ENCODE measurements around the gene ZEB2. TPM values are rescaled to one million over a fixed set of nuclear protein-coding genes. Genes with fewer than 3 reads are reported as not detected.

Gene ZEB2
- total RNA-seq, 1 experiment from 2014 or later = 28.2 TPM

DNA sequence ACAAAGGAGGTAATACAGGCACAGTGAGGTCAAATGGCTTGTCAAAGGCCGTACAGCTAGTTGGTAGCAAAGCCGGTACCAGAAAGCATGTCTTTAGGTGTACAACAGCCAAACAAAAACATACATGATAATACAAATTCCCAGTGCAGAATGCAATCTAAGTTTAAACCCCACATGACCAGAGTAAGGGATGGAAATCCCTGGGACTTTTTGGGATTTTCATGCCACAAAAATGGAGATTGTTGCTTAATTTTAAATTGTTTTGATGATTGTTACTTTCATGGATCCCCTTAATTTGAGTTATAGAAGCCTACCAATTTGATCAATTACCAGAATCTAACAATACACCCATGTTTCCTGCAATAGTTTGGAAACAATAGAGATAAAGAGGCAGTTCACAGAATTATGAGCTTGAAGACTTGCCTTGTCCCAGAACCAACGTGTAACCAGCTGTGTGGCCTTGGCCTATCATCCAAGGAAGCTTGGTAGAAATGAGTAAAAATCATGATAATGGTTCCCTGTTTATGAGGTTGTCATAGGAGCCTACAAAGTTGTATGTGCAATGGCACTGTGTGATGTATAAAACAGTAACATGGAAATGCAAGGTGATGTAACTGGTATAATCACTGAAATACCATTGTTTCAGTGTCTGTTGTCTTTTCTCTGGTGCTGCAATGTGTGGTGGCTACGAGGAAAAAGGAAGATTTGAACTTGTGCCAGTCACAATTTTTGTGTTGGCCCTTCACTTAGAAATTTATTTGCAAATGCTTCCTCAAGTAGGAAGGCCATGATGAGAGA, 85.3 kb downstream of the ZEB2 start:
- DNase-seq (ENCODE audit: unreplicated experiment) = no peak
- POLR2A ChIA-PET = interaction anchor here (1.2 kb wide), 1 partner anchor 10 kb away, joined by 3 read pairs; no protein-coding TSS in a partner anchor
- H3K9me3 Mint-ChIP-seq (ENCODE audit: unreplicated experiment) = no peaks in the 10 kb centered on the region
- peaks cover 13% of the 10 kb centered on the region for H3K4me1 Mint-ChIP-seq (ENCODE audit: insufficient read depth, unreplicated experiment)
- TF ChIP-seq, protein P1, sequence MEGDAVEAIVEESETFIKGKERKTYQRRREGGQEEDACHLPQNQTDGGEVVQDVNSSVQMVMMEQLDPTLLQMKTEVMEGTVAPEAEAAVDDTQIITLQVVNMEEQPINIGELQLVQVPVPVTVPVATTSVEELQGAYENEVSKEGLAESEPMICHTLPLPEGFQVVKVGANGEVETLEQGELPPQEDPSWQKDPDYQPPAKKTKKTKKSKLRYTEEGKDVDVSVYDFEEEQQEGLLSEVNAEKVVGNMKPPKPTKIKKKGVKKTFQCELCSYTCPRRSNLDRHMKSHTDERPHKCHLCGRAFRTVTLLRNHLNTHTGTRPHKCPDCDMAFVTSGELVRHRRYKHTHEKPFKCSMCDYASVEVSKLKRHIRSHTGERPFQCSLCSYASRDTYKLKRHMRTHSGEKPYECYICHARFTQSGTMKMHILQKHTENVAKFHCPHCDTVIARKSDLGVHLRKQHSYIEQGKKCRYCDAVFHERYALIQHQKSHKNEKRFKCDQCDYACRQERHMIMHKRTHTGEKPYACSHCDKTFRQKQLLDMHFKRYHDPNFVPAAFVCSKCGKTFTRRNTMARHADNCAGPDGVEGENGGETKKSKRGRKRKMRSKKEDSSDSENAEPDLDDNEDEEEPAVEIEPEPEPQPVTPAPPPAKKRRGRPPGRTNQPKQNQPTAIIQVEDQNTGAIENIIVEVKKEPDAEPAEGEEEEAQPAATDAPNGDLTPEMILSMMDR (IDR thresholded peaks at IDR 0.05; ENCODE audit: unreplicated experiment) = no peak
- CTCF ChIA-PET = interaction anchor here (0.7 kb wide), 2 partner anchors 186 to 1053 kb away, joined by 3 read pairs; no protein-coding TSS in a partner anchor
- H3K27me3 Mint-ChIP-seq (ENCODE audit: insufficient read depth, unreplicated experiment) = no peaks in the 10 kb centered on the region
- no peak overlapping the region for H3K27ac Mint-ChIP-seq (ENCODE audit: low read depth, unreplicated experiment)
- intact Hi-C loops (cut with micrococcal nuclease) = no loop called here
- no TSS peak for BruUV-seq (replicated peaks)
- no peaks in the 10 kb centered on the region for H3K36me3 Mint-ChIP-seq (ENCODE audit: insufficient read depth, unreplicated experiment)
- H3K4me3 Mint-ChIP-seq (ENCODE audit: unreplicated experiment) = no peak overlapping the region

DNA sequence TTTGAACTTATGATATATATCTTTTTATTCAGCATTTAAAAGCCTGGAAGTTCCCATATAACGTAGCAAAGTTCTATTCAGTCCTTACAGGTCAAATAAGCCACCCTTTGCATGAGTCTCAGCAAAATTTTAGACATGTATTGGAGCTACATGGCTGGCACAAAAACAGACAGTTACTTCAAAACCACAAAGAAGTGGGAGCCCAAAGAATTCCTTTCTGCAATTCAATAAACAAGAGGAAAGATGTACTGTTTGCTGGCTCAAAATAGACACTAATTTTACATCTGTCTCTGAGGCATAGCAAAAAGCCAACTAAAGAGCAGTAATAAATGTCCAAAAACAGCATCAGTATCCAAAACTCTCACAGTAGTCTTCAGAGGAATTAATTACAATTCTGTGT, 87.0 kb downstream of the ZEB2 start:
- ChIA-PET POLR2A (interaction anchor here (0.8 to 1.0 kb wide), 2 partner anchors 81 to 85 kb away, joined by 3 to 5 read pairs; no protein-coding TSS in a partner anchor), CTCF (no interaction called here)
- Mint-ChIP-seq H3K4me3 (ENCODE audit: unreplicated experiment) (no peak overlapping the region), H3K9me3 (ENCODE audit: unreplicated experiment) (no peaks in the 10 kb centered on the region), H3K27me3 (ENCODE audit: insufficient read depth, unreplicated experiment) (no peaks in the 10 kb centered on the region), H3K27ac (ENCODE audit: low read depth, unreplicated experiment) (no peak overlapping the region), H3K4me1 (ENCODE audit: insufficient read depth, unreplicated experiment) (peaks cover 4% of the 10 kb centered on the region), H3K36me3 (ENCODE audit: insufficient read depth, unreplicated experiment) (peaks cover 7% of the 10 kb centered on the region)
- TF ChIP-seq, protein P1 (IDR thresholded peaks at IDR 0.05; ENCODE audit: unreplicated experiment) = no peak
- intact Hi-C loops (cut with micrococcal nuclease) = no loop called here
- no TSS peak for BruUV-seq (replicated peaks)
- no peak for DNase-seq (ENCODE audit: unreplicated experiment)

DNA sequence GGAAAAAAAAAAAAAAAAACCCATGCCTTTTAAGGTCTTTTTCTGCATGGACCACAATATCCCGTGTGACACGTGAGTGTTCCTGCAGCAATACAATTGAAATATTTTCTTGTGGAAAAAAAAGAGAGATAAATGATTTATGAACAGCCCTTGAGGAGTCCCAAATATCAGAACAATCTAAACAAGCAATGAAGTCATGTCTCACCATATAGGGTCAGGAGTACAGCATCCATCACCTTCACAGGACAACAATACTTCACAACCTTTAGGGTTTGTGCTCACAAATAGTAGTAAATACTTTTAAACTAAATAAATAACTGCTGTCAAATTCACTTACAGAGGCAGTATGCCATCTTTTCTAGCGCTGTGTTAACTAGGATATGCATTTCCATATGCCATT, 87.9 kb downstream of the ZEB2 start:
- Mint-ChIP-seq H3K9me3 (ENCODE audit: unreplicated experiment) (no peaks in the 10 kb centered on the region), H3K27me3 (ENCODE audit: insufficient read depth, unreplicated experiment) (no peaks in the 10 kb centered on the region), H3K4me3 (ENCODE audit: unreplicated experiment) (no peak overlapping the region), H3K36me3 (ENCODE audit: insufficient read depth, unreplicated experiment) (peaks cover 7% of the 10 kb centered on the region), H3K4me1 (ENCODE audit: insufficient read depth, unreplicated experiment) (peaks cover 5% of the 10 kb centered on the region), H3K27ac (ENCODE audit: low read depth, unreplicated experiment) (no peak overlapping the region)
- no TSS peak for BruUV-seq (replicated peaks)
- TF ChIP-seq, protein P1 (IDR thresholded peaks at IDR 0.05; ENCODE audit: unreplicated experiment) = no peak
- DNase-seq (ENCODE audit: unreplicated experiment) = no peak
- ChIA-PET POLR2A (no interaction called here), CTCF (no interaction called here)
- intact Hi-C loops (cut with micrococcal nuclease) = no loop called here

GRCh38 chr2:144431392-144431783, 88.5 kb downstream of the ZEB2 start:
- no TSS peak for BruUV-seq (replicated peaks)
- H3K36me3 Mint-ChIP-seq (ENCODE audit: insufficient read depth, unreplicated experiment) = peaks cover 7% of the 10 kb centered on the region
- no peak overlapping the region for H3K27ac Mint-ChIP-seq (ENCODE audit: low read depth, unreplicated experiment)
- CTCF ChIA-PET = interaction anchor here (0.6 kb wide), 2 partner anchors 85 to 536 kb away, joined by 4 read pairs; no protein-coding TSS in a partner anchor
- intact Hi-C loops (cut with micrococcal nuclease) = no loop called here
- no peaks in the 10 kb centered on the region for H3K9me3 Mint-ChIP-seq (ENCODE audit: unreplicated experiment)
- no peaks in the 10 kb centered on the region for H3K27me3 Mint-ChIP-seq (ENCODE audit: insufficient read depth, unreplicated experiment)
- H3K4me3 Mint-ChIP-seq (ENCODE audit: unreplicated experiment) = no peak overlapping the region
- peaks cover 11% of the 10 kb centered on the region for H3K4me1 Mint-ChIP-seq (ENCODE audit: insufficient read depth, unreplicated experiment)
- TF ChIP-seq, protein P1 (IDR thresholded peaks at IDR 0.05; ENCODE audit: unreplicated experiment) = no peak
- POLR2A ChIA-PET = interaction anchor here (0.6 to 0.7 kb wide), 3 partner anchors 34 to 907 kb away, joined by 4 to 9 read pairs (median 6); no protein-coding TSS in a partner anchor
- DNase-seq (ENCODE audit: unreplicated experiment) = no peak
